ENCODE measurements around the gene CADM1. TPM values are rescaled to one million over a fixed set of nuclear protein-coding genes. Genes with fewer than 3 reads are reported as not detected.

CADM1 gene
- total and polyA plus RNA-seq, 9 of the 15 experiments (the other 6 are each of a cell fraction or from before 2014, with no cell fraction given): 0.42 TPM; not detected in 8

- Histone ChIP-seq H3K27ac (ENCODE audit: extremely low read depth, low read depth, low read length) (no peak overlapping the region), H4K20me1 (replicated peaks; ENCODE audit: control insufficient read depth, insufficient read depth, low read length) (no peaks in the 10 kb centered on the region), H3K4me3 (no peak overlapping the region), H3K9me3 (replicated peaks; ENCODE audit: control insufficient read depth, insufficient read depth, low read depth, low read length) (no peaks in the 10 kb centered on the region), H3K4me1 (replicated peaks in 1 of 2; ENCODE audit: control insufficient read depth in 2 of 2, insufficient read depth in 2 of 2, low read length in 2 of 2) (no peaks in the 10 kb centered on the region), H3K79me2 (ENCODE audit: control insufficient read depth, insufficient read depth, low read length) (no peaks in the 10 kb centered on the region), H3K36me3 (ENCODE audit: control insufficient read depth, insufficient read depth, low read length) (no peaks in the 10 kb centered on the region), H2AFZ (ENCODE audit: low read depth, low read length) (no peak overlapping the region), H3K27me3 (ENCODE audit: control insufficient read depth in 2 of 2, insufficient read depth in 2 of 2, low read length in 2 of 2) (no peaks in the 10 kb centered on the region; a peak in 1 of 5 replicates), H3K4me2 (ENCODE audit: insufficient read depth, low read length) (no peak overlapping the region), H3K9me1 (ENCODE audit: control insufficient read depth, insufficient read depth, low read length) (no peaks in the 10 kb centered on the region), H3K9ac (ENCODE audit: insufficient read depth in 1 of 2, low read depth in 2 of 2, low read length in 2 of 2) (no peak overlapping the region)
- DNase-seq (ENCODE audit: extremely low read depth in 1 of 4, low spot score in 3 of 4) (no peak), FAIRE-seq (no peak), ATAC-seq (no peak)
- 0% methylated on average over 1 of the region's 1 CpG for WGBS (ENCODE audit: insufficient coverage, low coverage, missing lambda C conversion rate)
- in situ Hi-C loops (cut with MboI): no loop called here
- intact Hi-C loops (cut with micrococcal nuclease): no loop called here
- BruUV-seq (replicated peaks): no TSS peak
- POLR2A ChIA-PET: interaction anchor here (0.7 kb wide), 1 partner anchor 10 kb away, joined by 3 read pairs; no protein-coding TSS in a partner anchor
- no peak for TF ChIP-seq ZNF77 (CRISPR knock-in tag; IDR thresholded peaks at IDR 0.05)
- no peak for TF ChIP-seq SPI1 (IDR thresholded peaks at IDR 0.05; ENCODE audit: borderline replicate concordance, low read depth, low read length)
- TF ChIP-seq ZNF184 (CRISPR knock-in tag; IDR thresholded peaks at IDR 0.05): no peak
- no peak for TF ChIP-seq CREB1 (IDR thresholded peaks at IDR 0.05)
- no peak for TF ChIP-seq CREB1 (CRISPR knock-in tag; IDR thresholded peaks at IDR 0.05)
- no peak for TF ChIP-seq BRD4 (IDR thresholded peaks at IDR 0.05)
- no peak for TF ChIP-seq MTA1 (IDR thresholded peaks at IDR 0.05; ENCODE audit: borderline replicate concordance)
- no peak for TF ChIP-seq ZEB2 (IDR thresholded peaks at IDR 0.05)
- TF ChIP-seq FUS (optimal IDR thresholded peaks at IDR 0.05; ENCODE audit: low read depth, low read length): no peak
- TF ChIP-seq POLR2G (IDR thresholded peaks at IDR 0.05; ENCODE audit: low read depth, low read length): no peak
- CTCF ChIA-PET (ENCODE audit: low intra/inter-chr PET ratio): no interaction called here
Measured at GRCh38 chr11:115454525-115454924, 49.7 kb downstream of the CADM1 start.

Data from K562 (cell line).